GM10847 (cell line): ENCODE results near the gene TPI1.

Experiments used
- POLR2A ChIP-seq: IDR thresholded peaks from 2 replicates; pipeline ENCODE4 v1.6.1; 2011; ENCODE audit not compliant: insufficient read length; ENCODE audit errors: extremely low read depth

The TPI1 gene

GRCh38 chr12:6837370-6838060 is 29.8 kb upstream of the TPI1 start:
- no peak for TF ChIP-seq POLR2A

GRCh38 chr12:6838854-6839253 is 28.5 kb upstream of the TPI1 start:
- no peak for TF ChIP-seq POLR2A

GRCh38 chr12:6839482-6840201 is 27.7 kb upstream of the TPI1 start:
- TF ChIP-seq POLR2A, result no peak

- no peak for TF ChIP-seq POLR2A
Measured at GRCh38 chr12:6840330-6840729, 27.0 kb upstream of the TPI1 start.

GRCh38 chr12:6840761-6841515 is 26.4 kb upstream of the TPI1 start, which contains the start of gene GNB3:
GNB3 (plus strand) TSS chr12:6840925; CDS start chr12:6841288, 363 bp downstream.
- TF ChIP-seq POLR2A, result no peak

- TF ChIP-seq POLR2A, result no peak
Measured at GRCh38 chr12:6842075-6842474, 25.3 kb upstream of the TPI1 start.

GRCh38 chr12:6843118-6843902 is 24.0 kb upstream of the TPI1 start:
- TF ChIP-seq POLR2A, result no peak

GRCh38 chr12:6845395-6845794 is 21.9 kb upstream of the TPI1 start:
- TF ChIP-seq POLR2A, result no peak

- TF ChIP-seq POLR2A, result no peak
Measured at GRCh38 chr12:6846316-6846869, 20.9 kb upstream of the TPI1 start.

- no peak for TF ChIP-seq POLR2A
Measured at GRCh38 chr12:6847676-6848075, 19.7 kb upstream of the TPI1 start.

- TF ChIP-seq POLR2A, result no peak
Measured at GRCh38 chr12:6849427-6849826, 17.9 kb upstream of the TPI1 start.

- TF ChIP-seq POLR2A, result no peak
Measured at GRCh38 chr12:6849976-6850560, 17.3 kb upstream of the TPI1 start.

- TF ChIP-seq POLR2A, result no peak
Measured at GRCh38 chr12:6850796-6851152, 16.6 kb upstream of the TPI1 start.

GRCh38 chr12:6851153-6851920 is 16.0 kb upstream of the TPI1 start, which contains the start of gene CDCA3:
CDCA3 (minus strand) TSS chr12:6851286; CDS start chr12:6850952, 334 bp downstream.
- peak; percentile 62 for TF ChIP-seq POLR2A
